GM15510 (cell line): Measurements from ENCODE around the gene CDH18.

ENCODE experiments used
- POLR2A ChIP-seq: IDR thresholded peaks from 3 replicates; pipeline ENCODE4 v1.6.1; 2011; ENCODE audit warnings: borderline replicate concordance; ENCODE audit not compliant: insufficient read length; ENCODE audit errors: extremely low read depth

The CDH18 gene

DNA sequence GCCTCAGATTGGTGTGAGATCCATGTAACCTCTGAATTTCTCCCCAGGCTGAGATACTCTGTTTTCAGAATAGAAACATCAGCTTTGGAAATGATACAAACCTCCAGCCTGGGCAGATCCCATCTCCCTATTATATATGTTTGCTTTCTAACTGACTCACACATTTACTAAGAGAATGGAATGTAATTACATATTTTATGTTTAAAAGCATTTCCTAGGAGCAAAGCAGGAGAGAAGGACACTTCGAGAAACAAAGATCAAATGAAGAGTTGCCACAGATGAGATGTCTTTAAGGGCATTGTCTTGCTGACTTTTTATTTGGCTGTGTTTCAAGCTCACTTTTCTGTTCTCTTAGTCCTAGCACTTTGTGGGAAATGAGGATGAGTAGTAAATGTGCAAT lies 96.3 kb downstream of the CDH18 start:
- TF ChIP-seq POLR2A: no peak

GRCh38 chr5:19886123-19886917 lies 101.7 kb downstream of the CDH18 start:
- no peak for TF ChIP-seq POLR2A

DNA sequence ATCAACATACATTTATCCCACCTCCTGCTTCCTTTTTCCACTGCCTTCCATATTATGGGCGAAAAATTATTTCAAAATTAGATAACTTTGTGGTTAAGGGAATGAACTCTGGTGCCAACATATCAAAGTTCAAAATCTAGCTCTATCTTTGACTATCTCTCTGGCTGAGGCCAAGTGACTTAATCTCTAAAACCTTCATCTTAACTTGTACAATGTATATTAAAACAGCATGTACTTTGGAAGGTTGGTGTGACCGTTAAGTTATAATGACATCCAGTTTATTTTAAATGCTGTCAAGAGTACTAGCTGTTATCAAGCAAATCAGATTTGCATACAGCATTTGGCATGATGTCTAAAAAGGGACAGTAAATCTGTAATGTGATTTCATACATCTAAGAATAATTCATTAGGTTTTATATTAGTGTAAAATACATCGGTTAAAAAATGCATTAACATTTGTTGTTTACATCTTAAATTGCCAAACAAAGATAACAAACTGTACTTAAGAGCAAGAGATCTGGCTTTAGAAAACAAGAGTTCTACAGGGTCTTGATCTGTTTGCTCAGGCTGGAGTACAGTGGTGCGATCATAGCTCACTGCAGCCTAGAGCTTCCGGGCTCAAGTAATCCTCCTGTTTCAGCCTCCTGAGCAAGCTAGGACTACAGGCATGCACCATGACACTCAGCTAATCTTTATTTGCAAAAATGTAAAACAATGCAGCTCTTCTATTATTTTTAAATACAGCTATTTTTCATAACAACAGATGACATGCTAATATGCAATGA lies 102.8 kb downstream of the CDH18 start:
- no peak for TF ChIP-seq POLR2A

DNA sequence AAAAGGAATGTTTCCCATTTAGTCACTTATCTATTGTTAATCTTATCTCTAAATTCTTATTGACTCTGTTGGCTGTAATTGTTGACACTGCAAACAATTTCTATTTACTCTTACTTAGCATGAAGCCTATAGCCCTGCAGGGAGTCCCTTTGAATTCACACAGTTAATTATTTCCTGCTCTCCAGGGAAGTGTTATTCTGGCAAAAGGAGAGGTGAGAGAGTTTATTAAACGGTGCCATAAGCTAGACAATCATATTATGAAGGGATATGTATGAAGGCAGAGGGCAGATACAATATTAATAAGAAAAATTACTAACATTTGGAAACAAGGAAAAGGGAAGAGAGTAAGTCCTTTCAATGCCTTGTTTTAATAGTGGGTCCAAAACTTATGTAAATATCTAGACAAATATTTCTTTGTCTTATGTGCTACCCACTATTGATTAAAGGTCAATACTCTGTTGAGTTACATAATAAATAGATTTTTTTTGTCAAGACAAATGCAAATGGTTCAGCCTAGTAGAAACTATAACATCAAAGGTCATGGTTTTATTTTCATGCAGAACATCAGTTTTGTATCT lies 107.1 kb downstream of the CDH18 start:
- TF ChIP-seq POLR2A: no peak

DNA sequence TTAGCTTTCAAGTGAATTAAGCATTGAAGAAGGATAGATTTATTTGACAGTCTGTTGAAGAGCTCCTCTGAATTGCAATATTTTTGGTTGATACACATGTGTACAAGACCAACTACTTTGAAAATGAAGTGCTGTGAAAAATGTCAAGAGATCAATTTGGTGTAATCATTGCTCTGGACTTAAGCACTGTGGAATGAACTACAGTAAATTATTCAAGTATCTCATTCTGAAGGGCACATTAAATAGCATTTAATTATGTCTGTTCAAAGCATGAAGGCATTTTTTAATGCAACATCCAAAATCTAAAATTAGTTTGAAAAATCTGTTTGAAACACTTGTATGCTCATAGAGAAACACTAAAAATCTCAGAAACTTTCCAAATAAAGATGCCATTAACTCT lies 107.5 kb downstream of the CDH18 start:
- TF ChIP-seq POLR2A: no peak

DNA sequence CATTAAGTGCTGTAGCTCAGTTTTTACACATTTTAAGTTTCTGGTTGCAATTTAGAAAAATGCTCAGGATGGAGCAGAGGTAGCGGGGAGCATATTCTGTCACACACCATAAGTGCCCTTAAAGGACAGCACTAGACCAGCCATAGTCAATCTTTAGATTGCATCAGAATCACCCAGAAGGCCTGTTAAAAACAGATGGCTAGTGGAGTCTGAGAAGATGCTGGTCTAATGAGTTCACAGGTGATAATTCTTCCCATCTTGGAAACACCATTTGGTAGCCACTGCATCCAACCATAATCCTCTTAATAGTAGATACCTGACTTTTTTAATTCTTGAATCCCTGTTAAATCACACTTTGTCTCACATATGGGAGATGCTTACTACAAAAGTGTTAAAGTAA lies 113.2 kb downstream of the CDH18 start:
- no peak for TF ChIP-seq POLR2A

DNA sequence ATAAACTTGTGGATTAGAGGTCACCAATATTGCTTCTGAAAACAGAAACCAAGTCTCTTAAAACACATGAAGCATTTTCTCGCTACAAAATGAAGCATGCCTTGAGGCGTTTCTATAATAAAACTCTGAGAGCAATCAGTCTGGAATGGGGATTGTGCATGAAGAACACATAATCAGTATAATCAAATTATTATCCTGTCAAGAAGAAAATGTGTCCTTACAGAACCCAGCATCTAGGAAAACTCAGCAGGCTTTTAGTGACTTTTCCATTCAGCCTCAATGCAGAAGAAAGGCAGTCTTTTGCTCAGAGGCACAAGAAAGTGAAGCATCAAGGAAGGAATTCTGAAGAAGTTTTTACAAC lies 121.9 kb downstream of the CDH18 start:
- TF ChIP-seq POLR2A: no peak

DNA sequence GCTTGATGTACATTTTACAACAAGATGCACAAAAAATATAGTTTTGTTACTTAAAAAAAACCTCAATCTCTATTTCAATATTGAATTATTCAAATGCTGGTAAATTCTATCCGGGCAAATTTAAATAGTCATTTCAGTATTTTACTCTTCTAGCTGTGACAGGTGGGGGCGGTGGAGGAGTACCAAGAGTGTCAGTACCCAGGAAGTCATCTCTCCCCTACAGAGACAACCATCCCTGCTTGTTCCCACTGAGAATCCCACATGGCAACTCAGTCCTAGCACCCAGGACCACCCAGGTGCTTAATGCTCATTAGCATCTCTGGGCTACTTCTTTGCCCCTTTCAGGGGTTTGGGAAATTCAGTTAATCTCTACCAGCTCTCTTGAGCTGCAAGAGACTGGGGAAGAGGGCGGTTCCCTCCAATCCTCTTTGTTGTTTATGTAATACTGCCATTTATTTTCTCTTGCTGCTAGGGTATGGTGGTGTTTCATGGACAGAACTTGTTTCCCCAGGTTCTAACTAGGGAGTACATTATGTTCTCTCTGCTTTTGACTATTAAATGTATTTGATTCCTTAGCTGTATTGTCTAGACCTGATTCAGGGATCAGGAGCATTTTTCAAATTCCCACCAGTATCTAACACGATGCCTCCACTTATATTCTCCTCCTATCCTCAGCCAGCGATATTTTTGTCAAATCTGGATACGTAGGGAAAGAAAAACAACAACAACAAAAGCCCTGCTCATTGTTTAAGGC lies 122.5 kb downstream of the CDH18 start:
- TF ChIP-seq POLR2A: no peak

- no peak for TF ChIP-seq POLR2A
Observed at GRCh38 chr5:19862711-19863110, 125.3 kb downstream of the CDH18 start.

DNA sequence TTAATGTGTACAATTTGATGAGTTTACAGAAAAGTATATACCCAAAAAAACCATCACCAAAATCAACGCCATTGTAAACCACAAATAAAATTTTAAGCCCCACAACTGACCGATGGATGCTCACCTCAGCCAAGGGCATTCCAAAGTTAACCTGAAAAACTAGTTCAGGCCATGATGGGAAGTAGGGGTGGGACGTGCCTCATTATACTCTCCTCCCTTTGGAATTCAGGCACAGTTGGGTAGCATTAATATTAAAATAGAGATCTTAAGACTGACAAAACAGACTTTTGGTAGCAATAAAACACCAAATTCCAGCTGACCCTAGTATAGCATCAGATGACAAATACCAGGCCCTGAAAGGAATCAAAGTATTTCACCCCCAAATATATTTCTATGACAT lies 129.0 kb downstream of the CDH18 start:
- no peak for TF ChIP-seq POLR2A

DNA sequence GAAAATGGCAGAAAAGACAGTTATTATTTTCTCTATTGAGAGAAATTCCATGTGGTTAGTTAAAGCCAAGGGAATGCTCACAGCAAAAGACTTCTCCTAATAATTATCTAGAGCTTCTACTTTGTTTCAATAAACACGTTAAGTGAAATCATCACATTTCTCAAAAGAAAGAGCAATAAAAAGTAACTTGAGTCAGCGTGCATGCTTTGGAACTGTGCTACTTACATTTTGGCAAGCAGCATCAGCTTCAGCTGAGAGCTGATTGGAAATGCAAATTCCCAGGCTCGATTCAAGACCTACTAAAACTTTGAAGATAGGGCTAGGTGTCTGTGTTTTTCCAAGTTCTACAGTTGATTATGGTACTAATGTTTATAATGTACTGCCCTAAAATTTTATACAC lies 132.1 kb downstream of the CDH18 start:
- no peak for TF ChIP-seq POLR2A

GRCh38 chr5:19855453-19855852 lies 132.5 kb downstream of the CDH18 start:
- no peak for TF ChIP-seq POLR2A

GRCh38 chr5:19855031-19855430 lies 133.0 kb downstream of the CDH18 start:
- no peak for TF ChIP-seq POLR2A

DNA sequence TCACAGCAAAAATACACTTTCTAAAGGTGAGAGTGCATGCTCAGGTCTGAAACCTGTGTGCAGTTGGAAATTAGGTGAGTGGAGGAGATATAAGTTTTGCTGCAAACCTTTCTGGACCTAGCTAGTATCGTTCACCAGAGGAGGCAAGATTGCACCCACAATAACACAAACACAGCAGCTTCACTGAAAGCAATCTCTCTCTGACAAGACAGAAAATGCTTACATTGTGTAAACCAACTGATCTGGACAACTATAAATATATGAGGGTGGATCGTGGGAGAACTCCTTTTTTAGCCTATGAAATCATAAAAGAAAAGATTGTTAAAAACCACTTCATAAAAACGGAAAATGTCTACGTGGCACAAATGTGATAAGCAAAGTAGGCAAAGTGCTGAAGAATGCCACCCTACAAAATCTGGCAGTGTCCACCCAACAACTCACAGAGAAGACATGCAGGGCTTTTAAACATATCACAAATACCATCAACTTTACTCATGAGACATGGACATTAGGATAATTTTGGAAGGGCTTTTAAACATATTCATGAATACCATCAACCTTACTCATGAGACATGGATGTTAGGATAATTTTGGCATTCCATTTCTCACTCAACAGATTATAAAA lies 134.3 kb downstream of the CDH18 start:
- TF ChIP-seq POLR2A: no peak

GRCh38 chr5:19837536-19838174 lies 150.3 kb downstream of the CDH18 start:
- TF ChIP-seq POLR2A: no peak

GRCh38 chr5:19835442-19835841 lies 152.6 kb downstream of the CDH18 start:
- no peak for TF ChIP-seq POLR2A
